GM12878 (cell line): ENCODE measurements around the gene KIF11. TPM values are rescaled to one million over a fixed set of nuclear protein-coding genes. Genes with fewer than 3 reads are reported as not detected.

Source experiments
- ATAC-seq: fragments of 200-7000 bp; cut with Tn5 transposase; 3 replicates; pipeline ENCODE4 v1.9.1; 2020; ENCODE audit warnings: mild to moderate bottlenecking, moderate library complexity
- BruUV-seq: library from RNA; stranded (reverse); fragments of 400-500 nt; replicated peaks from 2 replicates; lab custom pipeline; 2021; lab: Mats Ljungman, UMichigan
- CTCF ChIA-PET: fragments of 300-600 bp; sonication (Branson Sonifier 250); formaldehyde crosslinking; extraction: SDS; loops from one replicate; lab custom pipeline; 2021; ENCODE audit warnings: inconsistent platforms; lab: Yijun Ruan, JAX
- POLR2A ChIA-PET: fragments of 350-600 bp; formaldehyde crosslinking; extraction: SDS; loops from one replicate; lab custom pipeline; 2021; ENCODE audit warnings: inconsistent platforms; lab: Charles Lee
- RAD21 ChIA-PET: fragments of 300-600 bp; sonication (Branson Sonifier 250); formaldehyde crosslinking; loops from one replicate; lab custom pipeline; 2023; ENCODE audit warnings: antibody characterized with exemption; ENCODE audit not compliant: unreplicated experiment; lab: Charles Lee
- SMC1A ChIA-PET: fragments of 300-600 bp; sonication (Branson Sonifier 250); formaldehyde crosslinking; loops from one replicate; lab custom pipeline; 2023; ENCODE audit not compliant: unreplicated experiment, uncharacterized antibody; lab: Charles Lee
- DNase-seq: peaks from one replicate; pipeline ENCODE4 v3.0.0-alpha.2; 2011; ENCODE audit warnings: low read depth, low spot score
- FAIRE-seq: peaks from 3 replicates; lab custom pipeline; 2011; peaks lifted over from hg19 to GRCh38; lab: Jason Lieb, UNC
- H2AFZ ChIP-seq: 2 replicates; pipeline ENCODE4 v1.6.0; 2011; ENCODE audit warnings: low read depth, low read length, control low read depth; ENCODE audit not compliant: control insufficient read depth
- H3K27ac ChIP-seq: 2 replicates; pipeline ENCODE4 v1.5.1; 2011; ENCODE audit warnings: control low read depth; ENCODE audit not compliant: control insufficient read depth, insufficient read depth
- H3K27me3 ChIP-seq, 2 experiments: replicated peaks in 1 of 2; 2 replicates each; pipeline versions ENCODE4 v1.6.0 to v1.6.1; 2011; ENCODE audit warnings: low read length in 1 of 2; ENCODE audit not compliant: control insufficient read depth in 2 of 2, insufficient read depth in 2 of 2
- H3K36me3 ChIP-seq, 2 experiments: 2 replicates each; pipeline ENCODE4 v1.5.1; 2011; ENCODE audit warnings: low read length in 1 of 2; ENCODE audit not compliant: control insufficient read depth in 2 of 2, insufficient read depth in 2 of 2
- H3K4me1 ChIP-seq: 2 replicates; pipeline ENCODE4 v1.6.1; 2011; ENCODE audit warnings: mild to moderate bottlenecking, low read length, moderate library complexity, mixed read lengths; ENCODE audit not compliant: control insufficient read depth, insufficient read depth
- H3K4me2 ChIP-seq: 2 replicates; pipeline ENCODE4 v1.6.0; 2011; ENCODE audit warnings: control low read depth; ENCODE audit not compliant: control insufficient read depth, insufficient read depth
- H3K4me3 ChIP-seq: fragments of 200-600 bp; sonication (generic); 2 replicates; pipeline ENCODE4 v1.5.1; 2016
- H3K79me2 ChIP-seq: 2 replicates; pipeline ENCODE4 v1.6.0; 2011; ENCODE audit warnings: low read length; ENCODE audit not compliant: control insufficient read depth, insufficient read depth
- H3K9ac ChIP-seq: 2 replicates; pipeline ENCODE4 v1.8.0; 2011; ENCODE audit warnings: low read length, control low read depth, mixed read lengths; ENCODE audit not compliant: control insufficient read depth, insufficient read depth
- H3K9me3 ChIP-seq: replicated peaks from 3 replicates; pipeline ENCODE4 v1.5.1; 2011; ENCODE audit warnings: mild to moderate bottlenecking, low read length; ENCODE audit not compliant: control insufficient read depth, insufficient read depth
- H4K20me1 ChIP-seq: 2 replicates; pipeline ENCODE4 v1.6.0; 2011; ENCODE audit not compliant: control insufficient read depth, insufficient read depth
- BCLAF1 ChIP-seq: fragments of 450-650 bp; IDR thresholded peaks from 2 replicates; pipeline ENCODE4 v1.6.1; 2017; ENCODE audit warnings: antibody characterized with exemption, mild to moderate bottlenecking, moderate library complexity
- BRCA1 ChIP-seq: IDR thresholded peaks from 2 replicates; pipeline ENCODE4 v1.6.1; 2011; ENCODE audit warnings: low read depth, low read length, improper control_type of control experiment
- CHD1 ChIP-seq: IDR thresholded peaks from 2 replicates; pipeline ENCODE4 v1.6.1; 2012; ENCODE audit warnings: low read depth, low read length, improper control_type of control experiment
- CTCF ChIP-seq, 3 experiments: IDR thresholded peaks in 2 of 3; conservative IDR thresholded peaks in 1 of 3; 2 replicates each; pipeline ENCODE4 v1.5.1; 2011; ENCODE audit warnings: low read depth in 3 of 3, low read length in 3 of 3, mild to moderate bottlenecking in 3 of 3, control low read depth in 2 of 3, moderate library complexity in 2 of 3, inconsistent platforms in 1 of 3, mixed read lengths in 1 of 3; ENCODE audit not compliant: control insufficient read depth in 2 of 3, insufficient read depth in 1 of 3; ENCODE audit errors: extremely low read depth in 1 of 3
- KLF5 ChIP-seq: fragments of 450-650 bp; IDR thresholded peaks from 2 replicates; pipeline ENCODE4 v1.6.1; 2014; ENCODE audit warnings: mild to moderate bottlenecking; ENCODE audit not compliant: partially characterized antibody
- MTA3 ChIP-seq: IDR thresholded peaks from 2 replicates; pipeline ENCODE4 v1.6.1; 2012; ENCODE audit warnings: low read length, inconsistent platforms, borderline replicate concordance
- NKRF ChIP-seq: fragments of 450-650 bp; conservative IDR thresholded peaks from 2 replicates; pipeline ENCODE4 v1.6.1; 2017; ENCODE audit warnings: mild to moderate bottlenecking, moderate library complexity
- PML ChIP-seq: IDR thresholded peaks from 2 replicates; pipeline ENCODE4 v1.6.1; 2012; ENCODE audit warnings: low read length, inconsistent platforms
- POLR2A ChIP-seq: IDR thresholded peaks from 2 replicates; pipeline ENCODE4 v1.6.1; 2011; ENCODE audit warnings: low read depth, mild to moderate bottlenecking, low read length
- RAD21 ChIP-seq: IDR thresholded peaks from 2 replicates; pipeline ENCODE4 v1.6.1; 2011; ENCODE audit warnings: mild to moderate bottlenecking, low read depth, low read length, moderate library complexity; ENCODE audit not compliant: insufficient read depth
- ZBTB40 ChIP-seq: fragments of 450-650 bp; IDR thresholded peaks from 2 replicates; pipeline ENCODE4 v1.6.1; 2016; ENCODE audit warnings: mild to moderate bottlenecking, moderate library complexity, borderline replicate concordance
- ZNF217 ChIP-seq: fragments of 450-650 bp; IDR thresholded peaks from 2 replicates; pipeline ENCODE4 v1.6.1; 2017; ENCODE audit warnings: antibody characterized with exemption, mild to moderate bottlenecking
- WGBS: methylation state at CpG from one replicate; pipeline ENCODE4 v1.1.6; 2016; ENCODE audit warnings: low lambda C conversion rate; ENCODE audit not compliant: insufficient replicate concordance, insufficient coverage; ENCODE audit errors: missing lambda C conversion rate; 5-methylcytosine and 5-hydroxymethylcytosine counted together
- in situ Hi-C: fragments of 300-500 bp; cut with MboI; formaldehyde crosslinking; loops from 9 replicates; pipeline ENCODE4 v1.14.3; 2018; ENCODE audit warnings: mixed read lengths
- intact Hi-C: fragments of 100-400 bp; cut with micrococcal nuclease; formaldehyde crosslinking; loops from one replicate; pipeline ENCODE4 v1.14.2; 2022; ENCODE audit not compliant: unreplicated experiment
- polyA plus RNA-seq, 11 experiments: library from polyadenylated mRNA; depleted of rRNA in 4 of 11; unstranded in 6 of 11; stranded (reverse) in 5 of 11; fragments of >200 nt; fragmentation: Nextera tagmentation in 4 of 11; fragmentation: Illumina TruSeq in 1 of 11; extraction: Ambion mirVana in 4 of 11; extraction: Trizol in 1 of 11; gene quantifications; 1 replicate in 1 of 11; 2 replicates in 10 of 11; pipeline versions ENCODE4 v1.2.1 to v1.2.3, GENCODE V29; 2011 to 2016; ENCODE audit warnings: inconsistent platforms in 2 of 11, missing spikeins in 2 of 11, low read depth in 1 of 11
- total RNA-seq, 4 experiments: library from RNA; depleted of rRNA in 3 of 4; stranded (reverse); fragments of >200 nt in 3 of 4; fragmentation: Illumina TruSeq in 1 of 4; extraction: Trizol in 1 of 4; gene quantifications; 2 replicates each; pipeline versions ENCODE4 v1.2.1 to v1.2.3, GENCODE V29; 2013 to 2021

The KIF11 gene
- total and polyA plus RNA-seq, 10 of the 15 experiments (the other 5 are each of a cell fraction or from before 2014, with no cell fraction given): 14.1 to 79.8 (median 41.9) TPM

- FAIRE-seq (no peak), ATAC-seq (peak; percentile 47; the same call in 2 of the 3 replicates), DNase-seq (no peak)
- Histone ChIP-seq H2AFZ (no peak overlapping the region; the same call in 1 of the 2 replicates), H3K79me2 (no peaks in the 10 kb centered on the region), H3K4me2 (peak overlapping the region; percentile 40), H3K36me3 (no peaks in the 10 kb centered on the region), H3K9me3 (no peaks in the 10 kb centered on the region), H3K4me1 (peaks cover 16% of the 10 kb centered on the region), H3K9ac (no peak overlapping the region), H3K27ac (no peak overlapping the region), H3K27me3 (peaks cover 2 to 13% of the 10 kb centered on the region in 2 experiments; a peak in 1 of 4 replicates), H4K20me1 (no peaks in the 10 kb centered on the region), H3K4me3 (no peak overlapping the region; the same call in 1 of the 2 replicates)
- RAD21 ChIA-PET: interaction anchor here (0.7 to 0.9 kb wide), 2 partner anchors 9 to 109 kb away, joined by 3 to 6 read pairs; no protein-coding TSS in a partner anchor
- POLR2A ChIA-PET: interaction anchor here (0.7 to 1.1 kb wide), 3 partner anchors 24 to 276 kb away, joined by 3 to 7 read pairs (median 5); no protein-coding TSS in a partner anchor
- in situ Hi-C loops: no loop called here
- CTCF ChIA-PET: interaction anchor here (0.7 to 1.0 kb wide), 3 partner anchors 12 to 315 kb away, joined by 3 to 4 read pairs (median 3); no protein-coding TSS in a partner anchor
- BruUV-seq: no TSS peak
- SMC1A ChIA-PET: interaction anchor here (1.4 kb wide), 1 partner anchor 14 kb away, joined by 3 read pairs; no protein-coding TSS in a partner anchor
- WGBS: 21% methylated on average over 3 of the region's 3 CpGs
- intact Hi-C loops: loop anchor here (2.0 kb wide), 1 partner anchor 58 kb away; no protein-coding TSS in a partner anchor
- TF ChIP-seq PML (no peak), ZNF217 (no peak), RAD21 (no peak), MTA3 (no peak), NKRF (no peak), CHD1 (no peak), POLR2A (no peak), CTCF (IDR thresholded peaks at IDR 0.05 in 2 of 3, conservative IDR thresholded peaks at IDR 0.05 in 1 of 3; ENCODE audit: control insufficient read depth in 2 of 3, extremely low read depth in 1 of 3, insufficient read depth in 1 of 3, low read depth in 3 of 3, low read length in 3 of 3) (no peak), KLF5 (no peak), BCLAF1 (no peak), ZBTB40 (no peak), BRCA1 (no peak)
Measured at GRCh38 chr10:92699193-92699517, 106.2 kb downstream of the KIF11 start.
